Gastrocnemius medialis (tissue), 4 donors: Measurements from ENCODE around the gene ATG4D.

Experiments used
- POLR2A ChIP-seq, 2 donors: fragments of 450-650 bp; IDR thresholded peaks; one replicate each; pipeline ENCODE4 v1.6.1; 2017; ENCODE audit warnings: antibody characterized with exemption in 2 of 2, mild to moderate bottlenecking in 2 of 2, moderate library complexity in 2 of 2
- TF ChIP-seq, protein P1 (sequence below), 5 experiments: fragments of 450-650 bp in 3 of 5; fragments of 200-600 bp in 2 of 5; sonication (generic) in 2 of 5; IDR thresholded peaks in 4 of 5; conservative IDR thresholded peaks in 1 of 5; 1 replicate in 4 of 5; 2 replicates in 1 of 5; pipeline ENCODE4 v1.5.1; 2016 to 2019; ENCODE audit warnings: antibody characterized with exemption in 5 of 5, mild to moderate bottlenecking in 3 of 5, moderate library complexity in 3 of 5

DNA sequence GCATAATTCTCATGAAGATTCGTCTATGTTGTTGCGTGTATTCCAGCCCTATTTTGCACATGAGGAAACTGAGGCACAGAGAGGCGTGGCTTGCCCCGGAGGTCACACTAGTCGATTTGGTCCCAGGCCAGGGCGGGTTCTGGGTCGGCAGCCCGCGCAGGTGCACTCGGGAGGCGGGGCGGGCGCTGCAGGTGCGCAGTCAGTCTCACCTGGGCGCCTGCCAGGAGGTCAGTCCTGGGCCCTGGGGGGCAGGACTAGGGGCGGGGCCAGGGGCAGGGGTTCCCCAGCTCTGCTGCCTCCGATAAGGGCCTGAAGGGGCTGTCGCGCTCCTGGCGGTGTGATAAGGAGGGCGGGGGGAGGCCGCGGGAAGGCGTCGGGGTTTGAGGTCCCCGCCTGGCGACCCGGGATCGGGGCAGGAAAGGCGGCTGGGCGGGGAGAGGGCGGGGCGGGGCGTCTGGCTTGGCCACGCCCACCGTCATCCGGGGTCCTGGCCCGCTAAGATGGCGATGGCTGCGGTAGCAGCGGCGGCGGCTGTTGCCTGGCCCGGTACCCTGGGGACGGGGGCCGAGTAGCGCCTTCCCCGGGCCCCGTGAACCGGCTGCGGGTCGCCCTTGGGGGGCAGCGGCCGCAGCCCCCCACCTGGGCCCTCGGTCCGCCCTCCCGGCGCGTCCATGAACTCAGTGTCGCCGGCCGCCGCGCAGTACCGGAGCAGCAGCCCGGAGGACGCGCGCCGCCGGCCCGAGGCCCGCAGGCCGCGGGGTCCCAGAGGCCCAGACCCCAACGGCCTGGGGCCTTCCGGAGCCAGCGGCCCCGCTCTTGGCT lies at the start of gene ATG4D:
- TF ChIP-seq, protein P1, sequence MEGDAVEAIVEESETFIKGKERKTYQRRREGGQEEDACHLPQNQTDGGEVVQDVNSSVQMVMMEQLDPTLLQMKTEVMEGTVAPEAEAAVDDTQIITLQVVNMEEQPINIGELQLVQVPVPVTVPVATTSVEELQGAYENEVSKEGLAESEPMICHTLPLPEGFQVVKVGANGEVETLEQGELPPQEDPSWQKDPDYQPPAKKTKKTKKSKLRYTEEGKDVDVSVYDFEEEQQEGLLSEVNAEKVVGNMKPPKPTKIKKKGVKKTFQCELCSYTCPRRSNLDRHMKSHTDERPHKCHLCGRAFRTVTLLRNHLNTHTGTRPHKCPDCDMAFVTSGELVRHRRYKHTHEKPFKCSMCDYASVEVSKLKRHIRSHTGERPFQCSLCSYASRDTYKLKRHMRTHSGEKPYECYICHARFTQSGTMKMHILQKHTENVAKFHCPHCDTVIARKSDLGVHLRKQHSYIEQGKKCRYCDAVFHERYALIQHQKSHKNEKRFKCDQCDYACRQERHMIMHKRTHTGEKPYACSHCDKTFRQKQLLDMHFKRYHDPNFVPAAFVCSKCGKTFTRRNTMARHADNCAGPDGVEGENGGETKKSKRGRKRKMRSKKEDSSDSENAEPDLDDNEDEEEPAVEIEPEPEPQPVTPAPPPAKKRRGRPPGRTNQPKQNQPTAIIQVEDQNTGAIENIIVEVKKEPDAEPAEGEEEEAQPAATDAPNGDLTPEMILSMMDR (IDR thresholded peaks at IDR 0.05 in 4 of 5, conservative IDR thresholded peaks at IDR 0.05 in 1 of 5): no peak
- TF ChIP-seq POLR2A (IDR thresholded peaks at IDR 0.05): peak; percentile 70 to 85
